Esophagus muscularis mucosa (tissue), 3 donors: ENCODE measurements around the gene PRDX4.
A peak's percentile ranks its signal among the peaks of the same experiment; 100 is the strongest.

Source experiments
- POLR2A ChIP-seq: fragments of 450-650 bp; IDR thresholded peaks from one replicate; pipeline ENCODE4 v1.6.1; 2017; ENCODE audit warnings: antibody characterized with exemption, moderate library complexity, mild to moderate bottlenecking, low read depth
- TF ChIP-seq, protein P1 (sequence below), 3 experiments: fragments of 200-600 bp in 2 of 3; fragments of 450-650 bp in 1 of 3; sonication (generic) in 2 of 3; IDR thresholded peaks; one replicate each; pipeline ENCODE4 v1.5.1; 2017 to 2019; ENCODE audit warnings: antibody characterized with exemption in 3 of 3, mild to moderate bottlenecking in 2 of 3, moderate library complexity in 1 of 3

DNA sequence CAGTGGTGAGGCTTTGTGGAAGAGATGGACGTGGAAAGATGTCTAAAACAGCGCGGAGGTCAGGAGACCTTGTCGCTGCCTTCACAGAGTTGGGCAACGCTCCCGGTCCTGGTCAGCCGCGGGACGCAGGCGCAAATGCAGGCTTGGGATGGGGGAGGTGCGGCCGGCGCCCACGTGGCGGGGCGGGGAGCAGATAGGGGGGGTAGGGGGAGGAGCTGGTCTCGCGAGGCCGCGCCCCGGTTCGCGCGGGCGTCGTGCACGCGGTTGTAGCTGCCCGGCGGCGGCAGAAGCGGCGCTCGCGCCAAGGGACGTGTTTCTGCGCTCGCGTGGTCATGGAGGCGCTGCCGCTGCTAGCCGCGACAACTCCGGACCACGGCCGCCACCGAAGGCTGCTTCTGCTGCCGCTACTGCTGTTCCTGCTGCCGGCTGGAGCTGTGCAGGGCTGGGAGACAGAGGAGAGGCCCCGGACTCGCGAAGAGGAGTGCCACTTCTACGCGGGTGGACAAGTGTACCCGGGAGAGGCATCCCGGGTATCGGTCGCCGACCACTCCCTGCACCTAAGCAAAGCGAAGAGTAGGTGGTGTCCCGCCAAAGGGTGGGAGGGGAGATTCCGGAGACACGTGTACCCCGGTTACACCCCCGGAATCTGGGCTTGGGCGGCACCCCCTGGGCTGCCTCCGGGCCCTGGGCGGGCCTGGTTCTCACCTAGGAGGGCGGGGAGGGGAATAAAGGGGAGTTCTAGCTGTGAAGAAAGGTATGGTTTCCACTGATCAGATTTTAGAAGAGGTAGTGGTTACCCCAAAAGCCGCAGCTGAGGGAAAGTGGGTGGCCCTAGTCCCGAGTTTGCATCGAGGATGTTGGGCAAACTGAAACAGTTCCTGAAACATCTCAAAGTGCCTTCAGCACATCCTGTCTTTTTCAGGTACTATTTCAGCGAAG is at the start of gene PRDX4:
- peak; percentile 4 for TF ChIP-seq POLR2A
- TF ChIP-seq, protein P1, sequence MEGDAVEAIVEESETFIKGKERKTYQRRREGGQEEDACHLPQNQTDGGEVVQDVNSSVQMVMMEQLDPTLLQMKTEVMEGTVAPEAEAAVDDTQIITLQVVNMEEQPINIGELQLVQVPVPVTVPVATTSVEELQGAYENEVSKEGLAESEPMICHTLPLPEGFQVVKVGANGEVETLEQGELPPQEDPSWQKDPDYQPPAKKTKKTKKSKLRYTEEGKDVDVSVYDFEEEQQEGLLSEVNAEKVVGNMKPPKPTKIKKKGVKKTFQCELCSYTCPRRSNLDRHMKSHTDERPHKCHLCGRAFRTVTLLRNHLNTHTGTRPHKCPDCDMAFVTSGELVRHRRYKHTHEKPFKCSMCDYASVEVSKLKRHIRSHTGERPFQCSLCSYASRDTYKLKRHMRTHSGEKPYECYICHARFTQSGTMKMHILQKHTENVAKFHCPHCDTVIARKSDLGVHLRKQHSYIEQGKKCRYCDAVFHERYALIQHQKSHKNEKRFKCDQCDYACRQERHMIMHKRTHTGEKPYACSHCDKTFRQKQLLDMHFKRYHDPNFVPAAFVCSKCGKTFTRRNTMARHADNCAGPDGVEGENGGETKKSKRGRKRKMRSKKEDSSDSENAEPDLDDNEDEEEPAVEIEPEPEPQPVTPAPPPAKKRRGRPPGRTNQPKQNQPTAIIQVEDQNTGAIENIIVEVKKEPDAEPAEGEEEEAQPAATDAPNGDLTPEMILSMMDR (IDR thresholded peaks at IDR 0.05), result no peak
